HCT116 (cell line): ENCODE measurements around the gene GARS1.

Experiments used
- CEBPB ChIP-seq: IDR thresholded peaks from 2 replicates; pipeline ENCODE4 v1.6.1; 2012; ENCODE audit warnings: low read depth
- EZH2 ChIP-seq: fragments of 200-600 bp; sonication (generic); IDR thresholded peaks from 2 replicates; pipeline ENCODE4 v1.6.1; 2017; ENCODE audit warnings: antibody characterized with exemption, mixed run types
- POLR2A ChIP-seq: IDR thresholded peaks from 2 replicates; pipeline ENCODE4 v1.7.0; 2011; ENCODE audit warnings: borderline replicate concordance; ENCODE audit not compliant: insufficient read depth, insufficient read length; ENCODE audit errors: extremely low read depth
- POLR2AphosphoS5 ChIP-seq: IDR thresholded peaks from 2 replicates; pipeline ENCODE4 v1.6.1; 2011; ENCODE audit warnings: mild to moderate bottlenecking, low read depth, low read length, moderate library complexity
- RAD21 ChIP-seq: IDR thresholded peaks from 2 replicates; pipeline ENCODE4 v1.6.1; 2012; ENCODE audit warnings: low read depth, mild to moderate bottlenecking
- SIN3A ChIP-seq: IDR thresholded peaks from 2 replicates; pipeline ENCODE4 v1.6.1; 2012; ENCODE audit warnings: low read depth
- SP1 ChIP-seq: IDR thresholded peaks from 2 replicates; pipeline ENCODE4 v1.6.1; 2012; ENCODE audit warnings: low read depth
- YY1 ChIP-seq: IDR thresholded peaks from 2 replicates; pipeline ENCODE4 v1.6.1; 2011; ENCODE audit warnings: low read length, low read depth, moderate library complexity, mild to moderate bottlenecking; ENCODE audit not compliant: insufficient replicate concordance; ENCODE audit errors: extremely low read depth
- ZFX ChIP-seq: fragments of 450-650 bp; IDR thresholded peaks from 2 replicates; pipeline ENCODE4 v1.6.1; 2017
- ZNF274 ChIP-seq: fragments of 200-500 bp; sonication (Bioruptor generic); IDR thresholded peaks from 2 replicates; pipeline ENCODE4 v1.6.1; 2014; ENCODE audit warnings: mild to moderate bottlenecking, low read depth, low read length, inconsistent platforms
- TF ChIP-seq, protein P1 (sequence below): IDR thresholded peaks from 2 replicates; pipeline ENCODE4 v1.6.1; 2011; ENCODE audit warnings: mild to moderate bottlenecking, low read length, moderate library complexity; ENCODE audit not compliant: insufficient replicate concordance; ENCODE audit errors: extremely low read depth
- TF ChIP-seq, protein P2 (sequence below), 3 experiments: fragments of 200-600 bp in 1 of 3; sonication (generic) in 1 of 3; IDR thresholded peaks in 2 of 3; conservative IDR thresholded peaks in 1 of 3; 2 replicates each; pipeline ENCODE4 v1.5.1; 2012 to 2017; ENCODE audit warnings: low read depth in 2 of 3, low read length in 2 of 3, antibody characterized with exemption in 1 of 3, borderline replicate concordance in 1 of 3, control low read depth in 1 of 3, mild to moderate bottlenecking in 1 of 3, mixed read lengths in 1 of 3, mixed run types in 1 of 3, moderate library complexity in 1 of 3; ENCODE audit not compliant: insufficient read depth in 1 of 3
- TF ChIP-seq, protein P3 (sequence below): IDR thresholded peaks from 2 replicates; pipeline ENCODE4 v1.6.1; 2012; ENCODE audit warnings: low read depth

DNA sequence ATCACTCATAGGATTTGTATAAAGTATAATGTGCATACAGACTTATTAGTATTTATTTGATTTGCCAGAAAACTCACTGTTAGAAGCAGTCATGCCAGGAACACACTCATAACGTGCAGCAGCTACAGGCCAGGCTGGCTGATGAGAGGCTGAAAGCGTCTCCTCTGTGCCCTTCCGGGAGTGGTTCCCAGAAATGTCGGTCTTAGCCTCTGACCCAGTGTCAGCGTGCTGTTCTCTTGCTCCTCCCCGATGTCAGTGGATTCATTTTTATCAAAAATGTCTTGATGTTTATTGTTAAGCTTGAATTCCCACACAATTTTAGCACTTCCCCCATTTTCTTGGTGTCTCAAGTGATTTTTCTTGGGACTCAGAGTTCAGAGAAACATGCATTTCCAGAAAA, 33.3 kb upstream of the GARS1 start:
- TF ChIP-seq, protein P1, sequence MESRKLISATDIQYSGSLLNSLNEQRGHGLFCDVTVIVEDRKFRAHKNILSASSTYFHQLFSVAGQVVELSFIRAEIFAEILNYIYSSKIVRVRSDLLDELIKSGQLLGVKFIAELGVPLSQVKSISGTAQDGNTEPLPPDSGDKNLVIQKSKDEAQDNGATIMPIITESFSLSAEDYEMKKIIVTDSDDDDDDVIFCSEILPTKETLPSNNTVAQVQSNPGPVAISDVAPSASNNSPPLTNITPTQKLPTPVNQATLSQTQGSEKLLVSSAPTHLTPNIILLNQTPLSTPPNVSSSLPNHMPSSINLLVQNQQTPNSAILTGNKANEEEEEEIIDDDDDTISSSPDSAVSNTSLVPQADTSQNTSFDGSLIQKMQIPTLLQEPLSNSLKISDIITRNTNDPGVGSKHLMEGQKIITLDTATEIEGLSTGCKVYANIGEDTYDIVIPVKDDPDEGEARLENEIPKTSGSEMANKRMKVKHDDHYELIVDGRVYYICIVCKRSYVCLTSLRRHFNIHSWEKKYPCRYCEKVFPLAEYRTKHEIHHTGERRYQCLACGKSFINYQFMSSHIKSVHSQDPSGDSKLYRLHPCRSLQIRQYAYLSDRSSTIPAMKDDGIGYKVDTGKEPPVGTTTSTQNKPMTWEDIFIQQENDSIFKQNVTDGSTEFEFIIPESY, result no peak
- TF ChIP-seq, protein P2, sequence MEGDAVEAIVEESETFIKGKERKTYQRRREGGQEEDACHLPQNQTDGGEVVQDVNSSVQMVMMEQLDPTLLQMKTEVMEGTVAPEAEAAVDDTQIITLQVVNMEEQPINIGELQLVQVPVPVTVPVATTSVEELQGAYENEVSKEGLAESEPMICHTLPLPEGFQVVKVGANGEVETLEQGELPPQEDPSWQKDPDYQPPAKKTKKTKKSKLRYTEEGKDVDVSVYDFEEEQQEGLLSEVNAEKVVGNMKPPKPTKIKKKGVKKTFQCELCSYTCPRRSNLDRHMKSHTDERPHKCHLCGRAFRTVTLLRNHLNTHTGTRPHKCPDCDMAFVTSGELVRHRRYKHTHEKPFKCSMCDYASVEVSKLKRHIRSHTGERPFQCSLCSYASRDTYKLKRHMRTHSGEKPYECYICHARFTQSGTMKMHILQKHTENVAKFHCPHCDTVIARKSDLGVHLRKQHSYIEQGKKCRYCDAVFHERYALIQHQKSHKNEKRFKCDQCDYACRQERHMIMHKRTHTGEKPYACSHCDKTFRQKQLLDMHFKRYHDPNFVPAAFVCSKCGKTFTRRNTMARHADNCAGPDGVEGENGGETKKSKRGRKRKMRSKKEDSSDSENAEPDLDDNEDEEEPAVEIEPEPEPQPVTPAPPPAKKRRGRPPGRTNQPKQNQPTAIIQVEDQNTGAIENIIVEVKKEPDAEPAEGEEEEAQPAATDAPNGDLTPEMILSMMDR (IDR thresholded peaks at IDR 0.05 in 2 of 3, conservative IDR thresholded peaks at IDR 0.05 in 1 of 3; ENCODE audit: borderline replicate concordance in 1 of 3, insufficient read depth in 1 of 3, low read depth in 2 of 3, low read length in 2 of 3), result no peak
- TF ChIP-seq YY1 (no peak), POLR2A (no peak), ZNF274 (no peak), ZFX (no peak), RAD21 (no peak), EZH2 (no peak), POLR2AphosphoS5 (no peak), SIN3A (no peak), SP1 (no peak), CEBPB (no peak)
- TF ChIP-seq, protein P3, sequence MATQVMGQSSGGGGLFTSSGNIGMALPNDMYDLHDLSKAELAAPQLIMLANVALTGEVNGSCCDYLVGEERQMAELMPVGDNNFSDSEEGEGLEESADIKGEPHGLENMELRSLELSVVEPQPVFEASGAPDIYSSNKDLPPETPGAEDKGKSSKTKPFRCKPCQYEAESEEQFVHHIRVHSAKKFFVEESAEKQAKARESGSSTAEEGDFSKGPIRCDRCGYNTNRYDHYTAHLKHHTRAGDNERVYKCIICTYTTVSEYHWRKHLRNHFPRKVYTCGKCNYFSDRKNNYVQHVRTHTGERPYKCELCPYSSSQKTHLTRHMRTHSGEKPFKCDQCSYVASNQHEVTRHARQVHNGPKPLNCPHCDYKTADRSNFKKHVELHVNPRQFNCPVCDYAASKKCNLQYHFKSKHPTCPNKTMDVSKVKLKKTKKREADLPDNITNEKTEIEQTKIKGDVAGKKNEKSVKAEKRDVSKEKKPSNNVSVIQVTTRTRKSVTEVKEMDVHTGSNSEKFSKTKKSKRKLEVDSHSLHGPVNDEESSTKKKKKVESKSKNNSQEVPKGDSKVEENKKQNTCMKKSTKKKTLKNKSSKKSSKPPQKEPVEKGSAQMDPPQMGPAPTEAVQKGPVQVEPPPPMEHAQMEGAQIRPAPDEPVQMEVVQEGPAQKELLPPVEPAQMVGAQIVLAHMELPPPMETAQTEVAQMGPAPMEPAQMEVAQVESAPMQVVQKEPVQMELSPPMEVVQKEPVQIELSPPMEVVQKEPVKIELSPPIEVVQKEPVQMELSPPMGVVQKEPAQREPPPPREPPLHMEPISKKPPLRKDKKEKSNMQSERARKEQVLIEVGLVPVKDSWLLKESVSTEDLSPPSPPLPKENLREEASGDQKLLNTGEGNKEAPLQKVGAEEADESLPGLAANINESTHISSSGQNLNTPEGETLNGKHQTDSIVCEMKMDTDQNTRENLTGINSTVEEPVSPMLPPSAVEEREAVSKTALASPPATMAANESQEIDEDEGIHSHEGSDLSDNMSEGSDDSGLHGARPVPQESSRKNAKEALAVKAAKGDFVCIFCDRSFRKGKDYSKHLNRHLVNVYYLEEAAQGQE, result no peak
